GM18907 (cell line): Measurements from ENCODE around the gene TPST1.
A peak's percentile ranks its signal among the peaks of the same experiment; 100 is the strongest.
"Not testable (repeated sequence)": the region's sequence is repeated elsewhere in the genome, so short reads cannot be mapped to it uniquely, and the experiment has no call there.

Source experiments
- ATAC-seq: cut with Tn5 transposase; IDR thresholded peaks from one replicate; pipeline ENCODE4 v1.9.1; 2021; ENCODE audit warnings: mild to moderate bottlenecking, moderate library complexity; ENCODE audit not compliant: unreplicated experiment

TPST1 gene

GRCh38 chr7:66204822-66205740, at the start of gene TPST1:
TSS of gene TPST1 (plus strand) at chr7:66205334. CDS start at chr7:66240426, 35,092 bp downstream.
- peak; percentile 96 for ATAC-seq

GRCh38 chr7:66156035-66156434, 49.1 kb upstream of the TPST1 start:
- ATAC-seq: not testable (repeated sequence)

GRCh38 chr7:66157060-66157459, 48.1 kb upstream of the TPST1 start:
- ATAC-seq: no peak

GRCh38 chr7:66162622-66163021, 42.5 kb upstream of the TPST1 start:
- ATAC-seq: no peak

- ATAC-seq: no peak
Measured at GRCh38 chr7:66163186-66163610, 41.9 kb upstream of the TPST1 start.

GRCh38 chr7:66164356-66164755, 40.8 kb upstream of the TPST1 start:
- no peak for ATAC-seq

- ATAC-seq: no peak
Measured at GRCh38 chr7:66167773-66168387, 37.3 kb upstream of the TPST1 start.

- ATAC-seq: no peak
Measured at GRCh38 chr7:66169616-66170015, 35.5 kb upstream of the TPST1 start.

GRCh38 chr7:66170309-66171231, 34.6 kb upstream of the TPST1 start:
- no peak for ATAC-seq

- ATAC-seq: not testable (repeated sequence)
Measured at GRCh38 chr7:66172536-66173401, 32.4 kb upstream of the TPST1 start.

- no peak for ATAC-seq
Measured at GRCh38 chr7:66173856-66174255, 31.3 kb upstream of the TPST1 start.

GRCh38 chr7:66175006-66175405, 30.1 kb upstream of the TPST1 start:
- not testable (repeated sequence) for ATAC-seq

GRCh38 chr7:66176914-66177313, 28.2 kb upstream of the TPST1 start:
- ATAC-seq: no peak

- no peak for ATAC-seq
Measured at GRCh38 chr7:66178258-66178657, 26.9 kb upstream of the TPST1 start.

GRCh38 chr7:66181329-66181728, 23.8 kb upstream of the TPST1 start:
- ATAC-seq: no peak

GRCh38 chr7:66181845-66182244, 23.3 kb upstream of the TPST1 start:
- no peak for ATAC-seq

GRCh38 chr7:66182920-66183319, 22.2 kb upstream of the TPST1 start:
- no peak for ATAC-seq

GRCh38 chr7:66183700-66184099, 21.4 kb upstream of the TPST1 start:
- ATAC-seq: no peak

GRCh38 chr7:66185680-66186187, 19.4 kb upstream of the TPST1 start:
- no peak for ATAC-seq

GRCh38 chr7:66186991-66187390, 18.1 kb upstream of the TPST1 start:
- ATAC-seq: no peak
